OCI-LY1 (cell line): ENCODE measurements around the gene KCNT2.

Experiments
- H2AFZ ChIP-seq: fragments of 200-600 bp; sonication (generic), shearing (Covaris generic); 2 replicates; pipeline ENCODE4 v1.6.0; 2014; ENCODE audit warnings: antibody characterized with exemption, mild to moderate bottlenecking, low read length
- H3F3A ChIP-seq: fragments of 200-600 bp; sonication (generic), shearing (Covaris generic); 2 replicates; pipeline ENCODE4 v1.6.0; 2014; ENCODE audit warnings: mild to moderate bottlenecking, antibody characterized with exemption, low read length, moderate library complexity; ENCODE audit not compliant: insufficient read depth
- H3K27ac ChIP-seq: fragments of 200-600 bp; sonication (generic); 2 replicates; pipeline ENCODE4 v1.5.1; 2014; ENCODE audit warnings: low read length, mixed run types, mild to moderate bottlenecking, low read depth; ENCODE audit not compliant: poor library complexity, severe bottlenecking
- H3K27me3 ChIP-seq: fragments of 200-600 bp; sonication (generic); 2 replicates; pipeline ENCODE4 v1.6.0; 2014; ENCODE audit warnings: antibody characterized with exemption, mild to moderate bottlenecking, low read length, moderate library complexity; ENCODE audit not compliant: insufficient read depth
- H3K36me3 ChIP-seq: fragments of 200-600 bp; sonication (generic); 2 replicates; pipeline ENCODE4 v1.6.1; 2014; ENCODE audit warnings: mild to moderate bottlenecking, antibody characterized with exemption, low read length, moderate library complexity, mixed read lengths; ENCODE audit not compliant: insufficient read depth
- H3K4me1 ChIP-seq: fragments of 200-600 bp; sonication (generic); 2 replicates; pipeline ENCODE4 v1.5.1; 2014; ENCODE audit warnings: mild to moderate bottlenecking, low read length, moderate library complexity; ENCODE audit not compliant: insufficient read depth, severe bottlenecking
- H3K4me2 ChIP-seq: fragments of 200-600 bp; sonication (generic), shearing (Covaris generic); 2 replicates; pipeline ENCODE4 v1.6.1; 2014; ENCODE audit warnings: low read length
- H3K4me3 ChIP-seq: fragments of 200-600 bp; sonication (generic); 2 replicates; pipeline ENCODE4 v1.5.1; 2014; ENCODE audit warnings: low read length, low read depth, mild to moderate bottlenecking, mixed read lengths; ENCODE audit not compliant: poor library complexity, severe bottlenecking
- H3K79me2 ChIP-seq: fragments of 200-600 bp; shearing (Covaris generic); 2 replicates; pipeline ENCODE4 v1.6.1; 2016; ENCODE audit warnings: mixed run types, low read length, mixed read lengths; ENCODE audit not compliant: insufficient read depth
- H3K9ac ChIP-seq: fragments of 200-600 bp; sonication (generic), shearing (Covaris generic); 2 replicates; pipeline ENCODE4 v1.6.1; 2014; ENCODE audit warnings: mild to moderate bottlenecking, low read length, mixed read lengths
- H3K9me2 ChIP-seq: fragments of 200-600 bp; sonication (generic), shearing (Covaris generic); 2 replicates; pipeline ENCODE4 v1.6.1; 2014; ENCODE audit warnings: low read depth, mild to moderate bottlenecking, low read length, mixed read lengths
- H3K9me3 ChIP-seq: fragments of 200-600 bp; shearing (Covaris generic); 2 replicates; pipeline ENCODE4 v1.6.1; 2014; ENCODE audit warnings: low read length, mixed read lengths
- H4K20me1 ChIP-seq: fragments of 200-600 bp; sonication (generic), shearing (Covaris generic); 2 replicates; pipeline ENCODE4 v1.6.0; 2016; ENCODE audit warnings: mild to moderate bottlenecking, low read length; ENCODE audit not compliant: insufficient read depth
- EZH2 ChIP-seq: fragments of 200-600 bp; sonication (generic), shearing (Covaris generic); IDR thresholded peaks from 2 replicates; pipeline ENCODE4 v1.8.0; 2017; ENCODE audit warnings: borderline replicate concordance, mixed run types, mild to moderate bottlenecking, antibody characterized with exemption, low read length, moderate library complexity, mixed read lengths
- TF ChIP-seq, protein P1 (sequence below): fragments of 200-600 bp; sonication (generic), shearing (Covaris generic); IDR thresholded peaks from 2 replicates; pipeline ENCODE4 v1.5.1; 2017; ENCODE audit warnings: mild to moderate bottlenecking, antibody characterized with exemption, low read length, moderate library complexity, mixed read lengths

Gene KCNT2

DNA sequence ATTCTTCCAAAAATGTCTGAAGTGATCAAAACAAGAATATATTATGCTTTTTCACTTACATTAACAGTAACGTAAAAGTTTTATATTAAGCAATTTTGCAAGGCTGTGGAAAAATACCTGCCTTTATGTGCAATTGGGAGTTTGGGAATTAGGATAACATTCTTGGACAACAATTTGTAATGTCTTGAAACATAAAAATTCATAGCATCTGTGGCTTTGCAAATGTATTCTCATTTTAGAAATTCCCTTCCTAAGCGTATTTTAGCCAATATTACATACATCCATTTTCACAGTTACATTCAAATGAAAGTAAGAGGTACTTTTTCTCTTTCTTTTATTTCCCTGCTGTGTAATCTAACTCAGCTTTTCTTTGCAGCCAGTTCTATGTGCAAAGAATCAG, 30.2 kb upstream of the KCNT2 start:
- no peak overlapping the region for H2AFZ ChIP-seq
- H3K27ac ChIP-seq = no peak overlapping the region
- no peaks in the 10 kb centered on the region for H3K27me3 ChIP-seq
- H3K4me2 ChIP-seq = no peak overlapping the region
- no peaks in the 10 kb centered on the region for H3K4me1 ChIP-seq
- H3K9me3 ChIP-seq = no peaks in the 10 kb centered on the region
- no peak overlapping the region for H3K4me3 ChIP-seq
- H3K9me2 ChIP-seq = no peaks in the 10 kb centered on the region
- H3K79me2 ChIP-seq = no peaks in the 10 kb centered on the region
- H3F3A ChIP-seq = no peaks in the 10 kb centered on the region
- H4K20me1 ChIP-seq = no peaks in the 10 kb centered on the region
- TF ChIP-seq, protein P1, sequence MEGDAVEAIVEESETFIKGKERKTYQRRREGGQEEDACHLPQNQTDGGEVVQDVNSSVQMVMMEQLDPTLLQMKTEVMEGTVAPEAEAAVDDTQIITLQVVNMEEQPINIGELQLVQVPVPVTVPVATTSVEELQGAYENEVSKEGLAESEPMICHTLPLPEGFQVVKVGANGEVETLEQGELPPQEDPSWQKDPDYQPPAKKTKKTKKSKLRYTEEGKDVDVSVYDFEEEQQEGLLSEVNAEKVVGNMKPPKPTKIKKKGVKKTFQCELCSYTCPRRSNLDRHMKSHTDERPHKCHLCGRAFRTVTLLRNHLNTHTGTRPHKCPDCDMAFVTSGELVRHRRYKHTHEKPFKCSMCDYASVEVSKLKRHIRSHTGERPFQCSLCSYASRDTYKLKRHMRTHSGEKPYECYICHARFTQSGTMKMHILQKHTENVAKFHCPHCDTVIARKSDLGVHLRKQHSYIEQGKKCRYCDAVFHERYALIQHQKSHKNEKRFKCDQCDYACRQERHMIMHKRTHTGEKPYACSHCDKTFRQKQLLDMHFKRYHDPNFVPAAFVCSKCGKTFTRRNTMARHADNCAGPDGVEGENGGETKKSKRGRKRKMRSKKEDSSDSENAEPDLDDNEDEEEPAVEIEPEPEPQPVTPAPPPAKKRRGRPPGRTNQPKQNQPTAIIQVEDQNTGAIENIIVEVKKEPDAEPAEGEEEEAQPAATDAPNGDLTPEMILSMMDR = no peak
- no peak for TF ChIP-seq EZH2
- H3K36me3 ChIP-seq = no peaks in the 10 kb centered on the region
- no peak overlapping the region for H3K9ac ChIP-seq

DNA sequence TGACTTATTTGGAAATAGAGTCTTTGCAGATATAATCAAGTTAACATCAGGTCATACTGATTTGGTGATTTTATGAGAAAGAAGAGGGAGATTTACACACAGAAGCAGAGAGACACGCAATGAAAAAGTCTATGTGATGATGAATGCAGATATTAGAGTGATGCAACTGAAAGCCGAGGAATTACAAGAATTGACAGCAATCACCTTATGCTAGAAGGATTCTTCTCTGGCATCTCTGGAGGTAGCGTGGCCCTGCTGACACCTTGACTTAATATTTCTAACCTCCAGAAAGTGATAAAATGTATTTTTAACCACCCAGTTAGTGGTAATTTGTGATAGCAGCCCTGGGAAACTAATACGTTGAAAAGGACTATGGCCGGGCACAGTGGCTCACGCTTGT, 29.4 kb upstream of the KCNT2 start:
- H3K9me2 ChIP-seq = no peaks in the 10 kb centered on the region
- H3K36me3 ChIP-seq = no peaks in the 10 kb centered on the region
- TF ChIP-seq, protein P1 = no peak
- TF ChIP-seq EZH2 = no peak
- no peak overlapping the region for H3K4me2 ChIP-seq
- H3K9me3 ChIP-seq = no peaks in the 10 kb centered on the region
- no peaks in the 10 kb centered on the region for H3F3A ChIP-seq
- no peak overlapping the region for H2AFZ ChIP-seq
- H4K20me1 ChIP-seq = no peaks in the 10 kb centered on the region
- H3K4me1 ChIP-seq = no peaks in the 10 kb centered on the region
- H3K79me2 ChIP-seq = no peaks in the 10 kb centered on the region
- no peak overlapping the region for H3K27ac ChIP-seq
- H3K9ac ChIP-seq = no peak overlapping the region
- H3K4me3 ChIP-seq = no peak overlapping the region
- H3K27me3 ChIP-seq = no peaks in the 10 kb centered on the region

DNA sequence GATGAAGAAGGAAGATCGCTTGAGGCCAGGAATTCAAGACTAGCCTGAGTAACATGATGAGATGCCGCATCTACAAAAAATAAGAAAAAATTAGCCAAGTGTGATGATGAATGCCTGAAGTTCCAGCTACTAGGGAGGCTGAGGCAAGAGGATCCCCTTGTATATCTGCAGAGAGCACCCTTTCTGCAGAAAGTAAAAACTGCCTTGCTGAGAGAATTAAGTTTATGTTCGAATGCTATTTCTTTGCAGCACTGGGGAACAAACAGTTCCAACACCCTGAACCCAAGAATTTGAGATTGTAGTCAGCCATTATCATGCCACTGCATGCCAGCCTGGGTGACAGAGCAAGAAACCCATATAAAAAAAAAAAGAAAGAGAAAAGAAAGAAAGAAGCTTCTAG, 20.6 kb upstream of the KCNT2 start:
- H3K27me3 ChIP-seq = no peaks in the 10 kb centered on the region
- H3F3A ChIP-seq = no peaks in the 10 kb centered on the region
- no peaks in the 10 kb centered on the region for H3K79me2 ChIP-seq
- H2AFZ ChIP-seq = no peak overlapping the region
- no peaks in the 10 kb centered on the region for H3K4me1 ChIP-seq
- H3K36me3 ChIP-seq = no peaks in the 10 kb centered on the region
- H3K9me3 ChIP-seq = no peaks in the 10 kb centered on the region
- no peak overlapping the region for H3K27ac ChIP-seq
- no peak overlapping the region for H3K4me3 ChIP-seq
- TF ChIP-seq, protein P1 = no peak
- no peak for TF ChIP-seq EZH2
- H3K9ac ChIP-seq = no peak overlapping the region
- H3K9me2 ChIP-seq = no peaks in the 10 kb centered on the region
- H4K20me1 ChIP-seq = no peaks in the 10 kb centered on the region
- H3K4me2 ChIP-seq = no peak overlapping the region
